Heart left ventricle (tissue), 16 donors: ENCODE measurements around the gene MC1R. TPM values are rescaled to one million over a fixed set of nuclear protein-coding genes. Genes with fewer than 3 reads are reported as not detected.
"Not testable (repeated sequence)": the region's sequence is repeated elsewhere in the genome, so short reads cannot be mapped to it uniquely, and the experiment has no call there.

Source experiments
- ATAC-seq, 4 donors: fragments of 200-7000 bp; cut with Tn5 transposase; one replicate each; pipeline ENCODE4 v1.9.1; 2020 to 2022; ENCODE audit warnings: moderate library complexity in 4 of 4, mild to moderate bottlenecking in 3 of 4, moderate number of reproducible peaks in 1 of 4
- DNase-seq, 5 donors: peaks; one replicate each; pipeline ENCODE4 v3.0.0-alpha.2; 2020
- H3K27ac ChIP-seq, 12 donors: fragments of 200-600 bp; sonication (generic) in 4 of 12; one replicate each; pipeline versions ENCODE4 v1.5.0 to v1.8.0; 2016 to 2022; ENCODE audit warnings: mild to moderate bottlenecking in 2 of 12
- H3K27me3 ChIP-seq, 9 donors: fragments of 200-600 bp; sonication (generic) in 2 of 9; one replicate each; pipeline versions ENCODE4 v1.5.1 to v1.8.0; 2016 to 2022; ENCODE audit warnings: mild to moderate bottlenecking in 3 of 9
- H3K36me3 ChIP-seq, 9 donors: fragments of 200-600 bp; sonication (generic) in 2 of 9; one replicate each; pipeline versions ENCODE4 v1.5.0 to v1.8.0; 2018 to 2022; ENCODE audit warnings: mild to moderate bottlenecking in 2 of 9
- H3K4me1 ChIP-seq, 12 donors: fragments of 200-600 bp; sonication (generic) in 4 of 12; one replicate each; pipeline versions ENCODE4 v1.5.0 to v1.8.0; 2016 to 2022; ENCODE audit warnings: mild to moderate bottlenecking in 3 of 12
- H3K4me3 ChIP-seq, 12 donors: fragments of 200-600 bp; sonication (generic) in 4 of 12; one replicate each; pipeline versions ENCODE4 v1.5.0 to v1.8.0; 2017 to 2022; ENCODE audit warnings: mild to moderate bottlenecking in 9 of 12, moderate library complexity in 4 of 12
- H3K9me3 ChIP-seq, 12 donors: fragments of 200-600 bp; sonication (generic) in 4 of 12; one replicate each; pipeline versions ENCODE4 v1.5.0 to v1.8.0; 2016 to 2022; ENCODE audit warnings: mild to moderate bottlenecking in 1 of 12
- POLR2A ChIP-seq, 2 donors: fragments of 450-650 bp; IDR thresholded peaks; one replicate each; pipeline ENCODE4 v1.6.1; 2017; ENCODE audit warnings: antibody characterized with exemption in 2 of 2, mild to moderate bottlenecking in 2 of 2, moderate library complexity in 2 of 2
- WGBS, 4 donors: extraction: QIAGEN DNeasy Blood & Tissue Kit in 2 of 4; methylation state at CpG; one replicate each; pipeline versions ENCODE4 v1.1.5 to v1.1.7; 2013 to 2018; 5-methylcytosine and 5-hydroxymethylcytosine counted together
- intact Hi-C, 10 donors: fragments of 100-400 bp; cut with DNase I; formaldehyde crosslinking; loops; one replicate each; pipeline versions ENCODE4 v1.11.1 to v1.14.2; 2022
- polyA plus RNA-seq, 2 donors: library from polyadenylated mRNA; stranded (reverse); fragments of 200-250 nt; gene quantifications; one replicate each; pipeline ENCODE4 v1.2.3, GENCODE V29; 2013
- total RNA-seq, 9 donors: library from RNA; depleted of rRNA in 2 of 9; stranded (reverse); fragments of >200 nt in 2 of 9; fragmentation: NEBNext Ultra II Directional in 3 of 9; extraction: Animal tissue kit (Norgen Biotek cat#: 25700) in 3 of 9; gene quantifications; one replicate each; pipeline versions ENCODE4 v1.1.0 to v1.2.4, GENCODE V29; 2016 to 2023
- TF ChIP-seq, protein P1 (sequence below), 12 donors: fragments of 200-600 bp; sonication (generic) in 4 of 12; IDR thresholded peaks; one replicate each; pipeline versions ENCODE4 v1.5.0 to v1.8.0; 2018 to 2022; ENCODE audit warnings: antibody characterized with exemption in 12 of 12, mild to moderate bottlenecking in 5 of 12
- donor health status: ischemic (EF 13 %, LVEDD 7.1; RV severe dilation, severe dysfunction).
- donor health status: healthy with polysubstance abuse.
- donor health status: DM: no; HTN: yes; CAD: no.
- donor health status: DM: no; HTN: no; CAD: no.
- donor health status: ischemic (EF 25% LVEDD 6.9; RV normal size, moderate dysfunction).
- donor health status: ischemic (EF 25% LVEDD 5.7; RV mildly dilated, moderate dysfunction).
- donor health status: healthy.
- donor health status: DM: yes; HTN: yes; CAD: no.
- donor health status: ischemic (EF 35%, LVEDD 5.7; RV mildly dilated, moderate dysfunction).
- donor health status: nonischemic (EF 11% LVEDD 7.7; RV severe dilation, severe dysfunction).
- donor health status: DM: yes; HTN: yes; CAD: no.
- donor health status: PGD.
- donor health status: ischemic (EF 29% LVEDD 5.4; RV normal size, mild dysfunction).
- donor health status: nonischemic (EF 23%, LVEDD 6.1; RV moderate dilation, normal function).

MC1R gene
- total and polyA plus RNA-seq, 11 donors = 0.42 to 2.1 (median 1.3) TPM

DNA sequence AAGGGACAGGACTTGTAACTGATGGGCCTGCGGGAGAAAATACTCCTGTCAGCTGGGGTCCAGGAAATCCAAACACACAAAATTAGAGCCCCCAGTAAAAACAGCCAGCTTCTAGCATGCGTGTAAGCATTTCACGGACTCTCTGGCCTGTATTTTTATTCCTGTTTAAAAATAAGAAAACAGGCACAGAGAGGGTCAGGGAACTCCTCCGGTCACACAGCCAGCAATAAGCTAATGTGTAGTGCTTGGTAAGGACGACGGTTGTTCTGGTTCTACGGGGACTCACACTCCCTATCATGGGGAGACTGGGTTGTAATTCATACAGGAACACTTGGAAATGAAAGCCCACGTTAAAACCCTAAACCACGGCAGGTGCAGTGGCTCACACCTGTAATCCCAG, 46.8 kb upstream of the MC1R start:
- Histone ChIP-seq H3K27me3 (no peaks in the 10 kb centered on the region), H3K36me3 (peaks cover 0 to 20% (median 14%) of the 10 kb centered on the region in 9 donors), H3K9me3 (peaks cover 0 to 10% (median 6%) of the 10 kb centered on the region in 12 donors), H3K27ac (no peak overlapping the region), H3K4me3 (no peak overlapping the region), H3K4me1 (peaks cover 0 to 24% (median 16%) of the 10 kb centered on the region in 12 donors)
- ATAC-seq (no peak), DNase-seq (no peak)
- intact Hi-C loops = loop anchor here in 4 of 10 donors (5.0 to 10.0 kb wide), 4 partner anchors 45 to 170 kb away; partner anchors contain the start of genes MC1R (in 2 of the 4), SPATA2L (in 1 of the 4) and TUBB3 (in 1 of the 4)
- TF ChIP-seq, protein P1, sequence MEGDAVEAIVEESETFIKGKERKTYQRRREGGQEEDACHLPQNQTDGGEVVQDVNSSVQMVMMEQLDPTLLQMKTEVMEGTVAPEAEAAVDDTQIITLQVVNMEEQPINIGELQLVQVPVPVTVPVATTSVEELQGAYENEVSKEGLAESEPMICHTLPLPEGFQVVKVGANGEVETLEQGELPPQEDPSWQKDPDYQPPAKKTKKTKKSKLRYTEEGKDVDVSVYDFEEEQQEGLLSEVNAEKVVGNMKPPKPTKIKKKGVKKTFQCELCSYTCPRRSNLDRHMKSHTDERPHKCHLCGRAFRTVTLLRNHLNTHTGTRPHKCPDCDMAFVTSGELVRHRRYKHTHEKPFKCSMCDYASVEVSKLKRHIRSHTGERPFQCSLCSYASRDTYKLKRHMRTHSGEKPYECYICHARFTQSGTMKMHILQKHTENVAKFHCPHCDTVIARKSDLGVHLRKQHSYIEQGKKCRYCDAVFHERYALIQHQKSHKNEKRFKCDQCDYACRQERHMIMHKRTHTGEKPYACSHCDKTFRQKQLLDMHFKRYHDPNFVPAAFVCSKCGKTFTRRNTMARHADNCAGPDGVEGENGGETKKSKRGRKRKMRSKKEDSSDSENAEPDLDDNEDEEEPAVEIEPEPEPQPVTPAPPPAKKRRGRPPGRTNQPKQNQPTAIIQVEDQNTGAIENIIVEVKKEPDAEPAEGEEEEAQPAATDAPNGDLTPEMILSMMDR (IDR thresholded peaks at IDR 0.05) = no peak
- TF ChIP-seq POLR2A (IDR thresholded peaks at IDR 0.05) = no peak
- 90 to 94% (median 91%) methylated on average over 9 of the region's 9 CpGs for WGBS, 4 donors

DNA sequence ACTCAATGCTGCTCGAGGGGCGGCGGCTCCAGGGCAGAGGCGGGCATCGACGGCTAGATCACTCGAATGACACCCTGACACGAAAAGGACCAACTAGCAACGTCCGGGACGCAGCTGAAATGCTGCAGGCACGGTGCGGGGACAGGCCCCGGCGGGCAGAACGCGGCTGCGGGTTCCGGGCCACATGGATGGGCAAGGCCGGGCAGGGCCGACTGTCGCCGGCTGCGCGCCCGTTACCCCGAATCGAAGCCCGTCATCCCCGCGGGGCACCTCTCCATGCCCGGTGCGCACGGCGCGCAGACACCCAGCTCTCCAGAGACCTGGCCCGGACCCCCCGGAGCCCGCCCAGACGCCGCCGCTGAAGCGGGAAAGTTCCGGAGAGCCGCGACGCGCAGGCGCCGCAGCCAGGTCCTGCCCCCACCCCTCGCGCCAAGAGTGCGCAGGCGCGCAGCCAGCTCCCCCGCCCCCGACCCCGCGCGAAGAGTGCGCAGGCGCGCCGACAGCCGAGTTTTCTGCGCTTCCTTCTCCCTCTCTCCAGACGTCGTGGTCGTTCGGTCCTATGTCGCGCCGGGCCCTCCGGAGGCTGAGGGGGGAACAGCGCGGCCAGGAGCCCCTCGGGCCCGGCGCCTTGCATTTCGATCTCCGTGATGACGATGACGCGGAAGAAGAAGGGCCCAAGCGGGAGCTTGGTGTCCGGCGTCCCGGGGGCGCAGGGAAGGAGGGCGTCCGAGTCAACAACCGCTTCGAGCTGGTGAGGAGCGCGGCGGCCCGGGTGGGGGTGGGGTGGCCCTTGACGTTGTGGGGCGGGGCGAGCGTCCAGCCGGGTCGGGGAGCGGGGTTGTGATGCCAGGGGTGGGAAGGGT, 45.3 kb upstream of the MC1R start, which contains the start of gene TCF25:
TCF25 (plus strand) TSS at position 484 of the 863 bp plus-strand sequence; CDS start at position 560, 76 bp downstream.
- peaks cover 0 to under 1% (median 0%) of the 10 kb centered on the region in 12 donors for H3K9me3 ChIP-seq
- H3K4me3 ChIP-seq = peak within 1 kb of the TSS; percentile 61 to 98 (median 84)
- TF ChIP-seq, protein P1 (IDR thresholded peaks at IDR 0.05) = no peak
- TF ChIP-seq POLR2A (IDR thresholded peaks at IDR 0.05) = peak in 1 of 2 donors; percentile 87
- ATAC-seq (peak; percentile 33 to 74 (median 70)), DNase-seq (peak; percentile 86 to 93 (median 86))
- H3K4me1 ChIP-seq = peaks cover 0 to 24% (median 16%) of the 10 kb centered on the region in 12 donors
- H3K27me3 ChIP-seq = no peaks in the 10 kb centered on the region
- peaks cover 0 to 32% (median 25%) of the 10 kb centered on the region in 9 donors for H3K36me3 ChIP-seq
- peak within 1 kb of the TSS; percentile 91 to 100 (median 99) for H3K27ac ChIP-seq
- WGBS, 4 donors = 1% methylated on average over 58 to 104 of the region's 104 CpGs
- intact Hi-C loops = loop anchor here in 4 of 10 donors (5.0 to 10.0 kb wide), 4 partner anchors 44 to 171 kb away; partner anchors contain the start of genes MC1R (in 2 of the 4), SPATA2L (in 1 of the 4) and TUBB3 (in 1 of the 4)

DNA sequence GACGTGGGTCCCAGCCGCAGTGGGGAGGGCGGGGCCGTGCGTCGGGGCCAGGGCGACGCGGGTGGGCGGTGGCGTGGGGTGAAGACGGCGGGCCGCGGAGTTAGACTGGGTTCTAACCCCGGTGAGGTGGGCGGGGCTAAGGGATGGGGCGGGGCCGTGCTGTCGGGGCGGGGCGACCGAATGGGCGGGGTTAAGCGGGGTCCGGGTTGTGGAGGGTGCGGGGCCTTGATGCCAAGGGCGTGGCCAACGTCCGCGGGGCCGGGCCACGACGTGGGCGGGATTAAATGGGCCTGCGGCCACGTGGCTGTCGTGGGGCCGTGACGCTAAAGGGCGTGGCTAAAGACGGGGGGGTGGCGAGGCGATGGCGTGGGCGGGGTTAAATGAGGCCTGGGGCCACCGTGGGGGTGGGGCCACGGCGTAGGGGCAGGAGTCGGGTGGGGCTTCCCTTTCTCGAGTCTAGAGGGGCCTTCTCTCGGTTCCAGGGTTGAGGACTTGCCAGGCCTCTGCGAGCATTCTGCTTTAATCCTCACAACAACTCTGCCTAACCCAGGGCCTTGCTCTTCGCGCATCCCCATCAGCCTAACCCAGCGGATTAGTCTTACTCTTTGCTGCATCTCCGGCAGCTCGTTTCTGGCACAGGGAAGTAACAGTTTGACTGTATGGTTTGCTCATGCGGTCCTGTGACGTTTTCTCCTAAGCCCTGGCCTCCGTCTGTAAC, 44.5 kb upstream of the MC1R start:
- WGBS, 4 donors = 4 to 8% (median 5%) methylated on average over 41 to 61 of the region's 61 CpGs
- Histone ChIP-seq H3K36me3 (peaks cover 0 to 40% (median 33%) of the 10 kb centered on the region in 9 donors), H3K27ac (peak overlapping the region; percentile 91 to 100 (median 99)), H3K9me3 (no peaks in the 10 kb centered on the region), H3K4me1 (peaks cover 0 to 24% (median 16%) of the 10 kb centered on the region in 12 donors), H3K27me3 (no peaks in the 10 kb centered on the region), H3K4me3 (peak overlapping the region; percentile 61 to 98 (median 84))
- DNase-seq = peak; percentile 95 to 98 (median 96)
- intact Hi-C loops = loop anchor here in 4 of 10 donors (5.0 to 10.0 kb wide), 4 partner anchors 43 to 172 kb away; partner anchors contain the start of genes MC1R (in 2 of the 4), SPATA2L (in 1 of the 4) and TUBB3 (in 1 of the 4)
- TF ChIP-seq, protein P1 (IDR thresholded peaks at IDR 0.05) = no peak
- TF ChIP-seq POLR2A (IDR thresholded peaks at IDR 0.05) = no peak
- peak; percentile 86 to 94 (median 92) for ATAC-seq

DNA sequence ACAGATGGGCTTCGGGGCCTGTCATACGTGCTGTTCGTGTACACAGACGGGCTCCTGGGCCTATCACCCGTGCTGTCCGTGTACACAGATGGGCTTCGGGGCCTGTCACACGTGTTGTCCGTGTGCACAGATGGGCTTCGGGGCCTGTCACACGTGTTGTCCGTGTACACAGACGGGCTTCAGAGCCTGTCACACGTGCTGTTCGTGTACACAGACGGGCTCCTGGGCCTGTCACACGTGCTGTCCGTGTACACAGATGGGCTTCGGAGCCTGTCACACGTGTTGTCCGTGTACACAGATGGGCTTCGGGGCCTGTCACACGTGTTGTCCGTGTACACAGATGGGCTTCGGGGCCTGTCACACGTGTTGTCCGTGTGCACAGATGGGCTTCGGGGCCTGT, 39.5 kb upstream of the MC1R start:
- intact Hi-C loops = loop anchor here in 2 of 10 donors (10.0 kb wide), 2 partner anchors 46 to 96 kb away; partner anchors contain the start of gene TUBB3 (in 1 of the 2)
- not testable (repeated sequence) for H3K27me3 ChIP-seq, ATAC-seq, DNase-seq, H3K9me3 ChIP-seq, H3K27ac ChIP-seq, H3K4me3 ChIP-seq
- 87 to 97% (median 95%) methylated on average over 20 to 28 of the region's 28 CpGs for WGBS, 4 donors
- Histone ChIP-seq H3K4me1 (peaks cover 0 to 14% (median 8%) of the 10 kb centered on the region in 12 donors), H3K36me3 (peaks cover 0 to 86% (median 77%) of the 10 kb centered on the region in 9 donors)
